WTC11 (cell line): ENCODE data around the gene RFK.

Experiments used
- ESRRA ChIP-seq: sonication (generic); formaldehyde crosslinking; IDR thresholded peaks from 2 replicates; pipeline ENCODE4 v1.8.1; 2022; ENCODE audit warnings: mild to moderate bottlenecking, missing genetic modification reagents, borderline replicate concordance
- ETV6 ChIP-seq: sonication (generic); formaldehyde crosslinking; IDR thresholded peaks from 2 replicates; pipeline ENCODE4 v1.8.1; 2022; ENCODE audit warnings: mild to moderate bottlenecking, missing genetic modification reagents
- IRF2 ChIP-seq: sonication (generic); formaldehyde crosslinking; IDR thresholded peaks from 2 replicates; pipeline ENCODE4 v1.8.0; 2022; ENCODE audit warnings: low read depth, missing genetic modification reagents, borderline replicate concordance
- SP1 ChIP-seq: sonication (generic); formaldehyde crosslinking; conservative IDR thresholded peaks from 2 replicates; pipeline ENCODE4 v1.8.1; 2022; ENCODE audit warnings: missing genetic modification reagents
- ZNF232 ChIP-seq: sonication (generic); formaldehyde crosslinking; IDR thresholded peaks from 2 replicates; pipeline ENCODE4 v1.8.0; 2022; ENCODE audit warnings: mild to moderate bottlenecking, missing genetic modification reagents
- ZNF671 ChIP-seq: fragments of 250-450 bp; sonication (Bioruptor Pico); IDR thresholded peaks from 2 replicates; pipeline ENCODE4 v1.8.0; 2021; ENCODE audit warnings: mild to moderate bottlenecking
- TF ChIP-seq, protein P1 (sequence below): fragments of 200-600 bp; IDR thresholded peaks from 2 replicates; pipeline ENCODE4 v1.8.0; 2022; ENCODE audit warnings: antibody characterized with exemption
- TF ChIP-seq, protein P2 (sequence below): sonication (generic); formaldehyde crosslinking; IDR thresholded peaks from 2 replicates; pipeline ENCODE4 v1.8.0; 2022; ENCODE audit warnings: mild to moderate bottlenecking, missing genetic modification reagents

DNA sequence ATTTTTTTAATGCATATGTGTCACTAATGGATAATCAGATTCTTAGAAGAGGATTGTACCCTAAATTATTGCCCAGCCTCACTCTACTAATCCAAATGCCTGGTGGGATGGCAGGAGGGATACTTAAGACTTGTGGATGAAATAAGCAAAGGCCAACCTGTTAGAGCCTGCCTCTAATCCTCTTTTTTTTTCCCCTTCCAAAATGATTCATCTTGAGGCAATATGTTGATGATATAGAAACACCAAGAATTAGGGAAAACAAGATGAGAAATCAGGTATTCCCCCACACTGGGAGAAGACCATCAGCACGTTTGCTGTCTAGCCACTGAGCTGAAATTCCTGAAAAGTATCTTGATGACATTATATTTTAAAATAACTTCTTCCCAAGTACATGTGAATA is 52.0 kb downstream of the RFK start:
- no peak for TF ChIP-seq SP1 (CRISPR knock-in tag)
- no peak for TF ChIP-seq IRF2 (CRISPR knock-in tag)
- TF ChIP-seq ZNF232 (CRISPR knock-in tag) = no peak
- no peak for TF ChIP-seq ETV6
- TF ChIP-seq, protein P1, sequence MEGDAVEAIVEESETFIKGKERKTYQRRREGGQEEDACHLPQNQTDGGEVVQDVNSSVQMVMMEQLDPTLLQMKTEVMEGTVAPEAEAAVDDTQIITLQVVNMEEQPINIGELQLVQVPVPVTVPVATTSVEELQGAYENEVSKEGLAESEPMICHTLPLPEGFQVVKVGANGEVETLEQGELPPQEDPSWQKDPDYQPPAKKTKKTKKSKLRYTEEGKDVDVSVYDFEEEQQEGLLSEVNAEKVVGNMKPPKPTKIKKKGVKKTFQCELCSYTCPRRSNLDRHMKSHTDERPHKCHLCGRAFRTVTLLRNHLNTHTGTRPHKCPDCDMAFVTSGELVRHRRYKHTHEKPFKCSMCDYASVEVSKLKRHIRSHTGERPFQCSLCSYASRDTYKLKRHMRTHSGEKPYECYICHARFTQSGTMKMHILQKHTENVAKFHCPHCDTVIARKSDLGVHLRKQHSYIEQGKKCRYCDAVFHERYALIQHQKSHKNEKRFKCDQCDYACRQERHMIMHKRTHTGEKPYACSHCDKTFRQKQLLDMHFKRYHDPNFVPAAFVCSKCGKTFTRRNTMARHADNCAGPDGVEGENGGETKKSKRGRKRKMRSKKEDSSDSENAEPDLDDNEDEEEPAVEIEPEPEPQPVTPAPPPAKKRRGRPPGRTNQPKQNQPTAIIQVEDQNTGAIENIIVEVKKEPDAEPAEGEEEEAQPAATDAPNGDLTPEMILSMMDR = no peak
- TF ChIP-seq, protein P2, sequence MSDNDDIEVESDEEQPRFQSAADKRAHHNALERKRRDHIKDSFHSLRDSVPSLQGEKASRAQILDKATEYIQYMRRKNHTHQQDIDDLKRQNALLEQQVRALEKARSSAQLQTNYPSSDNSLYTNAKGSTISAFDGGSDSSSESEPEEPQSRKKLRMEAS (CRISPR knock-in tag) = no peak
- TF ChIP-seq ZNF671 (CRISPR knock-in tag) = no peak
- no peak for TF ChIP-seq ESRRA
